Pancreas (tissue), 10 donors: Measurements from ENCODE around the gene CARS1. TPM values are rescaled to one million over a fixed set of nuclear protein-coding genes. Genes with fewer than 3 reads are reported as not detected.

Experiments used
- ATAC-seq, 4 donors: fragments of 200-7000 bp; cut with Tn5 transposase; one replicate each; pipeline versions ENCODE4 v1.8.0 to v1.9.1; 2020; ENCODE audit warnings: mild to moderate bottlenecking in 4 of 4, moderate library complexity in 4 of 4
- DNase-seq, 6 donors: peaks; one replicate each; pipeline ENCODE4 v3.0.0-alpha.2; 2020
- FAIRE-seq: peaks from 2 replicates; lab custom pipeline; 2012; peaks lifted over from hg19 to GRCh38; lab: Jason Lieb, UNC
- H3K27ac ChIP-seq, 4 donors: fragments of 200-600 bp; sonication (generic); 1 replicate in 3 of 4; 2 replicates in 1 of 4; pipeline versions ENCODE4 v1.5.0 to v1.8.0; 2020
- H3K27me3 ChIP-seq, 4 donors: fragments of 200-600 bp; one replicate each; pipeline ENCODE4 v1.8.0; 2021
- H3K36me3 ChIP-seq, 3 donors: fragments of 200-600 bp; sonication (generic) in 1 of 3; one replicate each; pipeline versions ENCODE4 v1.5.0 to v1.8.0; 2020 to 2021
- H3K4me1 ChIP-seq, 3 donors: fragments of 200-600 bp; one replicate each; pipeline ENCODE4 v1.8.0; 2021
- H3K4me3 ChIP-seq, 4 donors: fragments of 200-600 bp; sonication (generic) in 2 of 4; one replicate each; pipeline versions ENCODE4 v1.5.0 to v1.8.0; 2020 to 2021
- H3K9me3 ChIP-seq, 4 donors: fragments of 200-600 bp; one replicate each; pipeline ENCODE4 v1.8.0; 2021
- WGBS, 2 donors: extraction: QIAGEN DNeasy Blood & Tissue Kit; methylation state at CpG; one replicate each; pipeline ENCODE4 v1.1.7; 2013; 5-methylcytosine and 5-hydroxymethylcytosine counted together
- intact Hi-C, 3 donors: fragments of 100-400 bp; cut with DNase I; formaldehyde crosslinking; loops; one replicate each; pipeline versions ENCODE4 v1.11.1 to v1.14.2; 2022
- polyA plus RNA-seq, 2 donors: library from polyadenylated mRNA; stranded (reverse); fragments of 200-250 nt; gene quantifications; one replicate each; pipeline ENCODE4 v1.2.3, GENCODE V29; 2013
- total RNA-seq, 6 donors: library from RNA; stranded (reverse); fragmentation: NEBNext Ultra II Directional in 4 of 6; extraction: Animal tissue kit (Norgen Biotek cat#: 25700) in 4 of 6; gene quantifications; one replicate each; pipeline versions ENCODE4 v1.2.1 to v1.2.4, GENCODE V29; 2021 to 2023
- TF ChIP-seq, protein P1 (sequence below), 4 donors: fragments of 200-600 bp; sonication (generic) in 3 of 4; IDR thresholded peaks; one replicate each; pipeline versions ENCODE4 v1.5.0 to v1.8.0; 2021; ENCODE audit warnings: antibody characterized with exemption in 4 of 4
- donor health status: healthy with polysubstance abuse.
- donor health status: DM: no; HTN: no; CAD: no; lungs with moderate emphysema.
- donor health status: DM: no; HTN: no; CAD: no.
- donor health status: control.
- donor health status: control.
- donor health status: Bipolar disorder and iron deficiency.
- donor health status: DM: yes; HTN: yes; CAD: no.
- donor health status: DM: no; HTN: no; CAD: no.
- donor health status: DM: no; HTN: no; CAD: no.
- donor health status: DM: yes; HTN: yes; CAD: no.

Gene CARS1
- total and polyA plus RNA-seq, 8 donors: 14.8 to 65.0 (median 19.8) TPM

DNA sequence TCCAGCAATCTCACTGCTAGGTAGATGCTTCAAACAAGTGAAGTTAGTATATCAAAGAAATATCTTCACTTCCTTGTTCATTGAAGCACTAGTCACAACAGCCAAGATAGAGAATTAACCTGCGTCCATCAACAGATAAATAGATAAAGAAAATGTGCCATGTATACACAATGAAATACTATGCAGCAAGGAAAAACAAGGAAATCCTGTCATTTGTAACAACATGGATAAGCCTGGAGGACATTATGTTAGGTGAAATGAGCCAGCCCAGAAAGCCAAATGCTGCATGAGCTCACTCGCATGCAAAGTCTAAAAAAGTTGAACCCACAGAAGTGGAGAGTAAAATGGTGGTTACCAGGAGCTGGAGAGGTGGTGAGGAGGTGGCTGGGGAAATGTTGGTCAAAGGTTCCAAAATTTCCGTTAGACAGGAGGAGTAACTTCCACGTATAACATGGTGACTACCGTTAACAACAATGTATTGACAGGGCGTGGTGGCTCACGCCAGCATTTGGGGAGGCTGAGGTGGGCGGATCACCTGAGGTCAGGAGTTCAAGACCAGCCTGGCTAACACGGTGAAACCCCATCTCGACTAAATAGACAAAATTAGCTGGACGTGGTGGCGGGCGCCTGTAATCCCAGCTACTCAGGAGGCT, 23.6 kb upstream of the CARS1 start:
- intact Hi-C loops: loop anchor here in 1 of 3 donors (10.0 kb wide), 1 partner anchor 64 kb away; no protein-coding TSS in a partner anchor
- Histone ChIP-seq H3K27me3 (no peaks in the 10 kb centered on the region), H3K27ac (no peak overlapping the region), H3K9me3 (no peaks in the 10 kb centered on the region), H3K4me3 (no peak overlapping the region), H3K4me1 (no peaks in the 10 kb centered on the region), H3K36me3 (no peaks in the 10 kb centered on the region)
- 82 to 84% methylated on average over 10 to 13 of the region's 13 CpGs for WGBS, 2 donors
- no peak for FAIRE-seq
- DNase-seq: no peak
- no peak for ATAC-seq
- TF ChIP-seq, protein P1, sequence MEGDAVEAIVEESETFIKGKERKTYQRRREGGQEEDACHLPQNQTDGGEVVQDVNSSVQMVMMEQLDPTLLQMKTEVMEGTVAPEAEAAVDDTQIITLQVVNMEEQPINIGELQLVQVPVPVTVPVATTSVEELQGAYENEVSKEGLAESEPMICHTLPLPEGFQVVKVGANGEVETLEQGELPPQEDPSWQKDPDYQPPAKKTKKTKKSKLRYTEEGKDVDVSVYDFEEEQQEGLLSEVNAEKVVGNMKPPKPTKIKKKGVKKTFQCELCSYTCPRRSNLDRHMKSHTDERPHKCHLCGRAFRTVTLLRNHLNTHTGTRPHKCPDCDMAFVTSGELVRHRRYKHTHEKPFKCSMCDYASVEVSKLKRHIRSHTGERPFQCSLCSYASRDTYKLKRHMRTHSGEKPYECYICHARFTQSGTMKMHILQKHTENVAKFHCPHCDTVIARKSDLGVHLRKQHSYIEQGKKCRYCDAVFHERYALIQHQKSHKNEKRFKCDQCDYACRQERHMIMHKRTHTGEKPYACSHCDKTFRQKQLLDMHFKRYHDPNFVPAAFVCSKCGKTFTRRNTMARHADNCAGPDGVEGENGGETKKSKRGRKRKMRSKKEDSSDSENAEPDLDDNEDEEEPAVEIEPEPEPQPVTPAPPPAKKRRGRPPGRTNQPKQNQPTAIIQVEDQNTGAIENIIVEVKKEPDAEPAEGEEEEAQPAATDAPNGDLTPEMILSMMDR (IDR thresholded peaks at IDR 0.05): no peak

DNA sequence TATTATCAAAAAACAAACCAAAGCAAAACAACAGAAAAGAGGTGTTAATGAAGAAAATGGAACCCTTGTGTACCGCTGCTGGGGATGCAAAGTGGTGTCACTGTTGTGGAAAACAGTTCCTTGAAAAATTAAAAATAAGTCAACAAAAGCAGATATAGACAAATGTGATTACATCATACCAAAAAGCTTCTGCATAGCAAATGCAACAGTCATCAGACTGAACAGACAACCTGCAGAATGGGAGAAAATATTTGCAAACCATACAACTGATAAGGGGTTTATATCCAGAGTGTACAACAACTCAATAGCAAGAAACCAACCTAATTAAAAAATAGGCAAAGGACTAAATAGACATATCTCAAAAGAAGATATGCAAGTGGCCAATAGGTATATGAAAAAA, 22.9 kb upstream of the CARS1 start:
- H3K4me1 ChIP-seq: peaks cover 0 to 3% (median 0%) of the 10 kb centered on the region in 3 donors
- intact Hi-C loops: loop anchor here in 1 of 3 donors (10.0 kb wide), 1 partner anchor 65 kb away; no protein-coding TSS in a partner anchor
- DNase-seq: no peak
- 83 to 100% methylated on average over 1 of the region's 1 CpG for WGBS, 2 donors
- H3K27ac ChIP-seq: no peak overlapping the region
- no peaks in the 10 kb centered on the region for H3K27me3 ChIP-seq
- no peak overlapping the region for H3K4me3 ChIP-seq
- TF ChIP-seq, protein P1 (IDR thresholded peaks at IDR 0.05): no peak
- no peak for ATAC-seq
- no peak for FAIRE-seq
- H3K36me3 ChIP-seq: no peaks in the 10 kb centered on the region
- no peaks in the 10 kb centered on the region for H3K9me3 ChIP-seq

DNA sequence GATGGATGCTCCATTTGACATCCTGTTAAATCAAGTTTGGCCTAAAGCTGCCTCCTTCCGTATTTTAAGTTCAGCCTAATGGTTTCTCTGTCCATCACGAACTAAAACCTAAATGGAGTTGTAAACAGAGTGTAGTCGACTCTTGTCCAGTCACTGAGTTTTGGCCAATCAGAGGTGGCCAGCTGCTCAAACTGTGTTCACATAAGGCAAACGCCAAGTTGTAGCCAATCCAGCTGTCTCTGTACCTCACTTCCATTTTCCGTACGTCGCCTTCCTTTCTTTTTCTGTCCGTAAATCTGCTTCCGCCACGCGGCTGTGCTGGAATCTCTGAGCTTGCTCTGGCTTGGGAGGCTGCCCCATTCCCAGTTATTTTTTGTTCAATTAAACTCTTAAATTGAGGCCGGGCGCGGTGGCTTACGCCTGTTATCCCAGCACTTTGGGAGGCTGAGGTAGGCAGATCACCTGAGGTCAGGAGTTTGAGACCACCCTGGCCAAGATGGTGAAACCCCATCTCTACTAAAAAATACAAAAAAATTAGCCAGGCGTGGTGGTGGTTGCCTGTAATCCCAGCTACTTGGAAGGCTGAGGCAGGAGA, 20.7 kb upstream of the CARS1 start:
- DNase-seq: no peak
- Histone ChIP-seq H3K4me1 (peaks cover 0 to 10% (median 0%) of the 10 kb centered on the region in 3 donors), H3K36me3 (no peaks in the 10 kb centered on the region), H3K27ac (no peak overlapping the region), H3K27me3 (no peaks in the 10 kb centered on the region), H3K4me3 (no peak overlapping the region), H3K9me3 (no peaks in the 10 kb centered on the region)
- 84 to 88% methylated on average over 16 of the region's 16 CpGs for WGBS, 2 donors
- TF ChIP-seq, protein P1 (IDR thresholded peaks at IDR 0.05): no peak
- ATAC-seq: no peak
- intact Hi-C loops: no loop called here
- FAIRE-seq: no peak

DNA sequence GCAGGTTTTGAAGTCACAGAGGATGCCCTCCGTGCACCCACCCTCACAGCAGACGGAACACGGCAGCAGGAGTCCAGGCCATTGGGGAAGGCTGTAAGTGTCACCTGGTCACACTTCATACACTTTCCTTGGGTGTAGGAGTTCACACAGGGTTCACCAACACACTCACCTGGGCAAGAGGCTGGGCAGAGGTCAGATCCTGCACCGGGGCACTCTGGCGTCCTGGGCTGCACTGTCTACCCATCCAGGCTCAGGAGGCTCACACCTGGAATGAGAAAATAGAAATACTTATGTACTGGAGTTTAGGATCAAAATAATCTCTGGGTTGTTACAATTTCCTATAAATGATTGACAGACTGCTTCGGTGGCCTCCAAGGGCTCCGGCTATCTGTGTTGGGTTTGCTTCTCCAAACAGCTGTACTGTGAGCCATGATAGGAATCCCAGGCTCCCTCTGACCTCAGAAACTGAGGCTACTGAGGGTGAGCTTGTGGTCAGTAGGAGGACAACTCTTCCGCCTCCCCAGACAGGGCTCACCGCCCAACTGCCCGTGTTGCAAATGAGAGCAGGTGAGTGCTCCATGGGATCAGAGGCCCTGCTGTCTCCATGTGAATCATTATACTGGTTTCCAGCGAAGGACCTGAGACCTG, 20.1 kb upstream of the CARS1 start:
- DNase-seq: no peak
- Histone ChIP-seq H3K27ac (no peak overlapping the region), H3K9me3 (no peaks in the 10 kb centered on the region), H3K4me1 (peaks cover 0 to 10% (median 0%) of the 10 kb centered on the region in 3 donors), H3K27me3 (no peaks in the 10 kb centered on the region), H3K36me3 (no peaks in the 10 kb centered on the region), H3K4me3 (no peak overlapping the region)
- TF ChIP-seq, protein P1 (IDR thresholded peaks at IDR 0.05): no peak
- ATAC-seq: no peak
- intact Hi-C loops: no loop called here
- WGBS, 2 donors: 66 to 70% methylated on average over 11 of the region's 11 CpGs
- no peak for FAIRE-seq
